ENCODE data around the gene RFC1.

- TF ChIP-seq POLR2A (IDR thresholded peaks at IDR 0.05; ENCODE audit: low read depth, low read length) (no peak), TAF1 (IDR thresholded peaks at IDR 0.05; ENCODE audit: low read depth, low read length) (no peak), SPI1 (IDR thresholded peaks at IDR 0.05; ENCODE audit: low read depth, low read length) (no peak), POLR2AphosphoS5 (IDR thresholded peaks at IDR 0.05; ENCODE audit: low read depth, low read length) (no peak), PAX5 (IDR thresholded peaks at IDR 0.05; ENCODE audit: insufficient read depth, low read length, severe bottlenecking) (no peak)
These were observed 79.9 kb downstream of the RFC1 start for GRCh38 chr4:39286263-39286662.

Measured in GM12891 (cell line).